ENCODE measurements around the gene MYO16. TPM values are rescaled to one million over a fixed set of nuclear protein-coding genes. Genes with fewer than 3 reads are reported as not detected.
"Not testable (repeated sequence)": the region's sequence is repeated elsewhere in the genome, so short reads cannot be mapped to it uniquely, and the experiment has no call there.

MYO16 gene
- total RNA-seq, 1 experiment from 2014 or later, result 0.49 TPM

- Histone ChIP-seq H3K4me1 (ENCODE audit: insufficient read depth, low read length, poor library complexity, severe bottlenecking) (no peaks in the 10 kb centered on the region), H3K27me3 (replicated peaks; ENCODE audit: insufficient read depth, low read depth, low read length, poor library complexity) (no peaks in the 10 kb centered on the region), H3K4me3 (ENCODE audit: low read depth, low read length, poor library complexity, severe bottlenecking) (no peak overlapping the region), H3K36me3 (ENCODE audit: insufficient read depth, low read length, poor library complexity, severe bottlenecking) (no peaks in the 10 kb centered on the region), H3K27ac (ENCODE audit: low read depth, low read length, poor library complexity, severe bottlenecking) (no peak overlapping the region), H3K9me3 (ENCODE audit: low read depth, low read length, poor library complexity, severe bottlenecking) (no peaks in the 10 kb centered on the region)
- no peak for TF ChIP-seq CTCF (conservative IDR thresholded peaks at IDR 0.05; ENCODE audit: low read depth, low read length)
- no peak for TF ChIP-seq EZH2 (IDR thresholded peaks at IDR 0.05; ENCODE audit: borderline replicate concordance, low read depth, low read length, poor library complexity, severe bottlenecking)
- no TSS peak for BruUV-seq (replicated peaks)
- ChIA-PET CTCF (no interaction called here), POLR2A (ENCODE audit: low non-redundant PET) (no interaction called here)
- intact Hi-C loops (cut with micrococcal nuclease; ENCODE audit: unreplicated experiment), result no loop called here
- DNase-seq (ENCODE audit: low spot score), result no peak
Measured at GRCh38 chr13:108779308-108779707, 149.9 kb downstream of the MYO16 start.

- H3K27me3 ChIP-seq (replicated peaks; ENCODE audit: insufficient read depth, low read depth, low read length, poor library complexity), result no peaks in the 10 kb centered on the region
- intact Hi-C loops (cut with micrococcal nuclease; ENCODE audit: unreplicated experiment), result no loop called here
- ChIA-PET CTCF (no interaction called here), POLR2A (ENCODE audit: low non-redundant PET) (no interaction called here)
- no peak for DNase-seq (ENCODE audit: low spot score)
- BruUV-seq (replicated peaks), result no TSS peak
- no peaks in the 10 kb centered on the region for H3K4me1 ChIP-seq (ENCODE audit: insufficient read depth, low read length, poor library complexity, severe bottlenecking)
- no peaks in the 10 kb centered on the region for H3K9me3 ChIP-seq (ENCODE audit: low read depth, low read length, poor library complexity, severe bottlenecking)
- no peaks in the 10 kb centered on the region for H3K36me3 ChIP-seq (ENCODE audit: insufficient read depth, low read length, poor library complexity, severe bottlenecking)
- TF ChIP-seq EZH2 (IDR thresholded peaks at IDR 0.05; ENCODE audit: borderline replicate concordance, low read depth, low read length, poor library complexity, severe bottlenecking) (no peak), CTCF (conservative IDR thresholded peaks at IDR 0.05; ENCODE audit: low read depth, low read length) (no peak)
- H3K4me3 ChIP-seq (ENCODE audit: low read depth, low read length, poor library complexity, severe bottlenecking), result no peak overlapping the region
- no peak overlapping the region for H3K27ac ChIP-seq (ENCODE audit: low read depth, low read length, poor library complexity, severe bottlenecking)
Measured at GRCh38 chr13:108780706-108781105, 151.3 kb downstream of the MYO16 start.

GRCh38 chr13:108781312-108781711 is 151.9 kb downstream of the MYO16 start:
- Histone ChIP-seq H3K27me3 (replicated peaks; ENCODE audit: insufficient read depth, low read depth, low read length, poor library complexity) (no peaks in the 10 kb centered on the region), H3K4me1 (ENCODE audit: insufficient read depth, low read length, poor library complexity, severe bottlenecking) (no peaks in the 10 kb centered on the region), H3K27ac (ENCODE audit: low read depth, low read length, poor library complexity, severe bottlenecking) (no peak overlapping the region), H3K36me3 (ENCODE audit: insufficient read depth, low read length, poor library complexity, severe bottlenecking) (no peaks in the 10 kb centered on the region), H3K9me3 (ENCODE audit: low read depth, low read length, poor library complexity, severe bottlenecking) (no peaks in the 10 kb centered on the region), H3K4me3 (ENCODE audit: low read depth, low read length, poor library complexity, severe bottlenecking) (no peak overlapping the region)
- ChIA-PET CTCF (no interaction called here), POLR2A (ENCODE audit: low non-redundant PET) (no interaction called here)
- intact Hi-C loops (cut with micrococcal nuclease; ENCODE audit: unreplicated experiment), result no loop called here
- BruUV-seq (replicated peaks), result no TSS peak
- TF ChIP-seq EZH2 (IDR thresholded peaks at IDR 0.05; ENCODE audit: borderline replicate concordance, low read depth, low read length, poor library complexity, severe bottlenecking) (no peak), CTCF (conservative IDR thresholded peaks at IDR 0.05; ENCODE audit: low read depth, low read length) (no peak)
- DNase-seq (ENCODE audit: low spot score), result no peak

- H3K27ac ChIP-seq (ENCODE audit: low read depth, low read length, poor library complexity, severe bottlenecking); H3K4me1 ChIP-seq (ENCODE audit: insufficient read depth, low read length, poor library complexity, severe bottlenecking); H3K9me3 ChIP-seq (ENCODE audit: low read depth, low read length, poor library complexity, severe bottlenecking); intact Hi-C loops (cut with micrococcal nuclease; ENCODE audit: unreplicated experiment); H3K36me3 ChIP-seq (ENCODE audit: insufficient read depth, low read length, poor library complexity, severe bottlenecking); DNase-seq (ENCODE audit: low spot score); H3K27me3 ChIP-seq (replicated peaks; ENCODE audit: insufficient read depth, low read depth, low read length, poor library complexity); BruUV-seq (replicated peaks); CTCF ChIA-PET; H3K4me3 ChIP-seq (ENCODE audit: low read depth, low read length, poor library complexity, severe bottlenecking); POLR2A ChIA-PET (ENCODE audit: low non-redundant PET): not testable (repeated sequence)
Measured at GRCh38 chr13:108782480-108782879, 153.1 kb downstream of the MYO16 start.
